ENCODE data around the gene ZNF423. TPM values are rescaled to one million over a fixed set of nuclear protein-coding genes. Genes with fewer than 3 reads are reported as not detected.

ZNF423 gene
- total RNA-seq, 4 donors from 2014 or later, result 7.0 to 19.7 (median 8.4) TPM

GRCh38 chr16:49515861-49516260, 340.1 kb downstream of the ZNF423 start:
- Histone ChIP-seq H3K36me3 (peaks cover 0 to under 1% of the 10 kb centered on the region in 2 donors), H3K9me3 (no peaks in the 10 kb centered on the region), H3K27ac (no peak overlapping the region), H3K27me3 (no peaks in the 10 kb centered on the region), H3K4me3 (no peak overlapping the region), H3K4me1 (no peaks in the 10 kb centered on the region)
- TF ChIP-seq POLR2AphosphoS5 (IDR thresholded peaks at IDR 0.05) (no peak), POLR2A (IDR thresholded peaks at IDR 0.05) (no peak), EP300 (IDR thresholded peaks at IDR 0.05) (no peak)
- TF ChIP-seq, protein P1, sequence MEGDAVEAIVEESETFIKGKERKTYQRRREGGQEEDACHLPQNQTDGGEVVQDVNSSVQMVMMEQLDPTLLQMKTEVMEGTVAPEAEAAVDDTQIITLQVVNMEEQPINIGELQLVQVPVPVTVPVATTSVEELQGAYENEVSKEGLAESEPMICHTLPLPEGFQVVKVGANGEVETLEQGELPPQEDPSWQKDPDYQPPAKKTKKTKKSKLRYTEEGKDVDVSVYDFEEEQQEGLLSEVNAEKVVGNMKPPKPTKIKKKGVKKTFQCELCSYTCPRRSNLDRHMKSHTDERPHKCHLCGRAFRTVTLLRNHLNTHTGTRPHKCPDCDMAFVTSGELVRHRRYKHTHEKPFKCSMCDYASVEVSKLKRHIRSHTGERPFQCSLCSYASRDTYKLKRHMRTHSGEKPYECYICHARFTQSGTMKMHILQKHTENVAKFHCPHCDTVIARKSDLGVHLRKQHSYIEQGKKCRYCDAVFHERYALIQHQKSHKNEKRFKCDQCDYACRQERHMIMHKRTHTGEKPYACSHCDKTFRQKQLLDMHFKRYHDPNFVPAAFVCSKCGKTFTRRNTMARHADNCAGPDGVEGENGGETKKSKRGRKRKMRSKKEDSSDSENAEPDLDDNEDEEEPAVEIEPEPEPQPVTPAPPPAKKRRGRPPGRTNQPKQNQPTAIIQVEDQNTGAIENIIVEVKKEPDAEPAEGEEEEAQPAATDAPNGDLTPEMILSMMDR (IDR thresholded peaks at IDR 0.05), result no peak
- no CpG with 5 or more reads among the region's 12 CpGs for WGBS, 2 donors (ENCODE audit: low coverage in 1 of 2)
- ATAC-seq, result no peak

DNA sequence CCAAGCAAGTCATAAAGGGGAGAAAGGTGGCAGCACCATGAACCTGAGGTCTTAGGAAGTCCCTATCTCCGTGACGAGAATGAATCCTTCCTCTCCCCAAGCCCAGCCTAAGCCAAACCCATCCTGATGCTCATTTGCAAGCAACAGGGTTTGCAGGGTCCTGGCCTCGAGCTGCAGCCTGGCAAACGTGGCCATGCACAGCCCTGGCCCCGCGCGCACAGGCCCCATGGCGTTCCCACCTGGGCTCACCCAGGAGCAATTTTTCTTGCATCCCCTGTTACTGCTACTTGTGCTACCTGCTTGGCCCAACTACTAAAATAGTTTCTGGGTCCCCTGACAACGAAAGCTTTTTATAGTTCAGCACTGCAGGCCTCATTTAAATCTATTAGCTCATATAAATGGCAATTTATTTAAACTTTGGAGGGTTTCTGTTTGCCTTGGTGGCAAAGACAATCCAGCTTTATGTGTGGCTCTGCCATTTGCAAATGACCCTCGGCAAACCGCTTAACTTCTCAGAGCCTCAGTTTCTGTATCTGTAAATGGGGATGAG, 340.8 kb downstream of the ZNF423 start:
- no peaks in the 10 kb centered on the region for H3K4me1 ChIP-seq
- TF ChIP-seq POLR2A (IDR thresholded peaks at IDR 0.05) (no peak), POLR2AphosphoS5 (IDR thresholded peaks at IDR 0.05) (no peak), EP300 (IDR thresholded peaks at IDR 0.05) (no peak)
- TF ChIP-seq, protein P1 (IDR thresholded peaks at IDR 0.05), result no peak
- H3K9me3 ChIP-seq, result no peaks in the 10 kb centered on the region
- H3K27me3 ChIP-seq, result no peaks in the 10 kb centered on the region
- no peak overlapping the region for H3K4me3 ChIP-seq
- H3K27ac ChIP-seq, result no peak overlapping the region
- ATAC-seq, result no peak
- H3K36me3 ChIP-seq, result no peaks in the 10 kb centered on the region
- WGBS, 2 donors (ENCODE audit: low coverage in 1 of 2), result 75 to 86% methylated on average over 4 to 10 of the region's 11 CpGs

DNA sequence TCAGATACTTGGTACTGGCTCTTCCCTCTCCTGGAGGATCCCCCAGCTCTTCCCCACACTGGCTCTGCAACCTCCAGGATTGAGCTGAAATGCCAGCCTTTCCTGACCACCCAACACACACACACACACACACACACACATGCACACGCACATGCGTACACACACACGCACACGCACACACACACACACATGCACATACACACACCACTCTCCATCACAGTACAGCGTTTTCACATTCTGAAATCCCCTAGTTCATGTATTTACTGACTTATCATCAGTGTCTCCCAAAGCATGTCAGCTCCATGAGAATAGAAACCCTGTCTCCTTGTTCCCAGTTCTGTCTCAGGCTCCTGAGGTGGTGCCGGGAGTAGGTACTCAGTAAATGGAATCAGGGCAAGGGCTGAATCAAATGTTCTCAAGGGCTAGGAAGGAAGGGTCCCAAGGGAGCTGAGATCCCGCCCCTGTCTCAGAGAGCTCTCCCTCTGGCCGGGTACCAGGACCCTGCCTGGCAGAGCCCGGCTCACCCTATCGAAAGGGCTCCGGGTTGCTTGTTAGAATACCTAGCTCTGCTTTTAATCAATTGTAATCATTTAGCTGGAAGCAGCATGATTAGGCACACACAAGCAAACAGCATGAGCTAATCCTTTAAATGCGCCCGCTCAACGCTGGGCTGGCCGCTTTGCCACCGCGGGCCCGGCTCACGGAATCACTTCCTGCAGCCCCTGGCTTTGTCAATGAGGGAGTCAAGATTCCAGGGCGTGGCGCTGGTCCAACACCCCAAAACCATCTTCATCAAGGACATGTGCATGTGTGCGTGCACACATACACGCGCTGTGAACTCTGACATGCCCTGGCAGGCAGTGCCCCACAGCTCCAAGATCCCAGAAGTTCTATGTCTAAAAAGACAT, 341.6 kb downstream of the ZNF423 start:
- no peak for ATAC-seq
- Histone ChIP-seq H3K4me1 (no peaks in the 10 kb centered on the region), H3K4me3 (no peak overlapping the region), H3K36me3 (no peaks in the 10 kb centered on the region), H3K9me3 (no peaks in the 10 kb centered on the region), H3K27me3 (no peaks in the 10 kb centered on the region), H3K27ac (no peak overlapping the region)
- WGBS, 2 donors (ENCODE audit: low coverage in 1 of 2), result 85% methylated on average over 9 of the region's 24 CpGs; no CpG with 5 or more reads in 1 of the 2 donors
- TF ChIP-seq, protein P1 (IDR thresholded peaks at IDR 0.05), result no peak
- TF ChIP-seq EP300 (IDR thresholded peaks at IDR 0.05), result no peak
- TF ChIP-seq POLR2A (IDR thresholded peaks at IDR 0.05), result no peak
- no peak for TF ChIP-seq POLR2AphosphoS5 (IDR thresholded peaks at IDR 0.05)

DNA sequence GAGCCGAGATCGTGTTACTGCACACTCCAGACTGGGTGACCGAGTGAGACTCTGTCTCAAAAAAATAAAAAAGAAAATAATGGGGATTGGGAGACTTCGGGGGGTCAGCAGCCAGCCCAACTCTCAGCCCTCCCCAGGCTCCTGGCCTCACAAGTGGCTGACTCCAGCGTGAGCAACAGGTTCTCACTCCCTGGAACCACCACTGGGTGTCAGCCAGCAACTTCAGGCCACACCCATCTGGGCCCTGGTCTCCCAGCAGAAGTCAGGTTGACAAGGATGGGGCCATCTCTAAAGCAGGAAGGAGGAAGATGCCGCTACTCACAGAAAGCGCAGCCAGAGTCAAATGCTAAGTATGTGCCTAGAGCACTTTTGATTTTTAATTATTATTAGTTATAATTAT, 342.9 kb downstream of the ZNF423 start:
- H3K4me3 ChIP-seq, result no peak overlapping the region
- H3K27ac ChIP-seq, result no peak overlapping the region
- H3K9me3 ChIP-seq, result no peaks in the 10 kb centered on the region
- H3K27me3 ChIP-seq, result no peaks in the 10 kb centered on the region
- 60 to 73% methylated on average over 2 to 5 of the region's 7 CpGs for WGBS, 2 donors (ENCODE audit: low coverage in 1 of 2)
- TF ChIP-seq POLR2AphosphoS5 (IDR thresholded peaks at IDR 0.05), result no peak
- TF ChIP-seq, protein P1 (IDR thresholded peaks at IDR 0.05), result peak in 1 of 4 experiments; percentile 17
- H3K4me1 ChIP-seq, result no peaks in the 10 kb centered on the region
- no peaks in the 10 kb centered on the region for H3K36me3 ChIP-seq
- ATAC-seq, result peak; percentile 22
